ENCODE measurements around the gene DRC3. TPM values are rescaled to one million over a fixed set of nuclear protein-coding genes. Genes with fewer than 3 reads are reported as not detected.

DRC3 gene
- total and polyA plus RNA-seq, 8 donors = 2.1 to 19.3 (median 2.9) TPM

- Histone ChIP-seq H3K27ac (no peak overlapping the region), H3K4me1 (no peaks in the 10 kb centered on the region), H3K9me3 (no peaks in the 10 kb centered on the region), H3K4me3 (no peak overlapping the region), H3K36me3 (no peaks in the 10 kb centered on the region), H3K27me3 (no peaks in the 10 kb centered on the region)
- WGBS, 2 donors = 80 to 82% methylated on average over 11 of the region's 11 CpGs
- ATAC-seq (peak in 2 of 4 donors; percentile 22 to 58), DNase-seq (no peak), FAIRE-seq (no peak)
- intact Hi-C loops (cut with DNase I) = loop anchor here in 1 of 3 donors (10.0 kb wide), 1 partner anchor 141 kb away; no protein-coding TSS in a partner anchor
- no peak for TF ChIP-seq CTCF (IDR thresholded peaks at IDR 0.05)
Measured at GRCh38 chr17:18025945-18026776, 53.5 kb downstream of the DRC3 start.

- H3K27me3 ChIP-seq = no peaks in the 10 kb centered on the region
- no peaks in the 10 kb centered on the region for H3K4me1 ChIP-seq
- intact Hi-C loops (cut with DNase I) = loop anchor here in 1 of 3 donors (10.0 kb wide), 1 partner anchor 142 kb away; no protein-coding TSS in a partner anchor
- DNase-seq (peak in 3 of 6 donors; percentile 23 to 45 (median 30)), ATAC-seq (peak in 3 of 4 donors; percentile 49 to 67 (median 60)), FAIRE-seq (no peak)
- H3K9me3 ChIP-seq = no peaks in the 10 kb centered on the region
- no peak for TF ChIP-seq CTCF (IDR thresholded peaks at IDR 0.05)
- WGBS, 2 donors = 51 to 54% methylated on average over 6 of the region's 6 CpGs
- H3K36me3 ChIP-seq = no peaks in the 10 kb centered on the region
- H3K4me3 ChIP-seq = no peak overlapping the region
- H3K27ac ChIP-seq = no peak overlapping the region
Measured at GRCh38 chr17:18027280-18027679, 54.6 kb downstream of the DRC3 start.

GRCh38 chr17:18028114-18028951, 55.7 kb downstream of the DRC3 start:
- Histone ChIP-seq H3K9me3 (no peaks in the 10 kb centered on the region), H3K27me3 (no peaks in the 10 kb centered on the region), H3K4me3 (no peak overlapping the region), H3K4me1 (no peaks in the 10 kb centered on the region), H3K27ac (no peak overlapping the region), H3K36me3 (no peaks in the 10 kb centered on the region)
- intact Hi-C loops (cut with DNase I) = loop anchor here in 1 of 3 donors (10.0 kb wide), 1 partner anchor 144 kb away; no protein-coding TSS in a partner anchor
- TF ChIP-seq CTCF (IDR thresholded peaks at IDR 0.05) = no peak
- DNase-seq (no peak), ATAC-seq (no peak), FAIRE-seq (no peak)
- 60 to 62% methylated on average over 11 of the region's 11 CpGs for WGBS, 2 donors

- WGBS, 2 donors = 82 to 87% methylated on average over 8 of the region's 8 CpGs
- H3K4me1 ChIP-seq = no peaks in the 10 kb centered on the region
- no peak overlapping the region for H3K4me3 ChIP-seq
- H3K9me3 ChIP-seq = no peaks in the 10 kb centered on the region
- no peak for FAIRE-seq
- no peak for ATAC-seq
- TF ChIP-seq CTCF (IDR thresholded peaks at IDR 0.05) = no peak
- no peak for DNase-seq
- intact Hi-C loops (cut with DNase I) = loop anchor here in 1 of 3 donors (10.0 kb wide), 1 partner anchor 144 kb away; no protein-coding TSS in a partner anchor
- no peak overlapping the region for H3K27ac ChIP-seq
- no peaks in the 10 kb centered on the region for H3K36me3 ChIP-seq
- H3K27me3 ChIP-seq = no peaks in the 10 kb centered on the region
Measured at GRCh38 chr17:18028952-18029540, 56.4 kb downstream of the DRC3 start.
